ENCODE results near the gene TNIK. TPM values are rescaled to one million over a fixed set of nuclear protein-coding genes. Genes with fewer than 3 reads are reported as not detected.
A peak's percentile ranks its signal among the peaks of the same experiment; 100 is the strongest.

The TNIK gene
- polyA plus RNA-seq, 1 of the 3 experiments (the other 2 are of a cell fraction), result 19.4 TPM

DNA sequence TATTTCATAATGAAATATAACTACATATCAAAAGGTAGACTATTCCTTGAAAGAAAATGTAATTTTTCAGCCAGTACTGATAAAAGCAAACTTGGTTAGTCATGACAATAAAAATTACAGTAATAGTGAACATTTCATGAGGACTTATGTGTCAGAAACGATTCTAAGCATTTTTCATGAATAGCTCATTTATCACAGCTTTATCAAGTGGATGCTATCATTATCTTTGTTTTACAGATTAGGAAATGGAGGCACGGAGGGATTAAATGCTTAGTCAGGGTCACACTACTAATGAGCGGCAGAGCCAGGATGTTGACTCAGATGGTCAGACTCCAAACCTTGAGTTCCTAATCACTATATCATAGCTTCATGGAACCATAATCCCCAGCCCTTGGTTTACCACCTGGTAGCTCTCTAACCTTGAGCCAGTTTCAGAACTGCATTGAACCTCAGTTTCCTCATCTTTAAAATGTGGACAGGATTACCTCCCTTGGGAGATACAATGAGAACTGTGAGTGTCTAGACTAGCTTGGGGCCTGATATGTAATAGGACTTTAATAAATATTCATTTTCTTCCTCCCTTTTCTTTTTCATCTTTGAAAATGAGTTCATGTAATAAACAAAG is 85.4 kb downstream of the TNIK start:
- Histone ChIP-seq H3K4me2 (peak overlapping the region; percentile 30; the same call in 1 of the 2 replicates), H2AFZ (ENCODE audit: low read depth) (no peak overlapping the region), H3K9ac (peak overlapping the region; percentile 16; the same call in 1 of the 2 replicates), H3K9me3 (no peaks in the 10 kb centered on the region), H3K27ac (ENCODE audit: low read depth in 2 of 2, low read length in 1 of 2) (peak overlapping the region; percentile 39 to 78; a peak in 3 of 4 replicates), H3K79me2 (ENCODE audit: insufficient read depth) (peaks cover 74% of the 10 kb centered on the region), H3K9me2 (no peaks in the 10 kb centered on the region), H3K27me3 (ENCODE audit: insufficient read depth) (no peaks in the 10 kb centered on the region), H3K4me1 (ENCODE audit: control insufficient read depth in 1 of 2, insufficient read depth in 2 of 2, low read depth in 1 of 2, low read length in 1 of 2) (peaks cover 11 to 19% of the 10 kb centered on the region in 2 experiments), H4K20me1 (ENCODE audit: insufficient read depth) (no peaks in the 10 kb centered on the region), H3K4me3 (ENCODE audit: low read depth in 2 of 2, low read length in 1 of 2) (no peak overlapping the region), H3K36me3 (replicated peaks in 1 of 2; ENCODE audit: control insufficient read depth in 1 of 2, insufficient read depth in 2 of 2, low read length in 1 of 2) (no peaks in the 10 kb centered on the region), H3F3A (replicated peaks; ENCODE audit: insufficient read depth) (peaks cover 25% of the 10 kb centered on the region)
- ChIA-PET CTCF (interaction anchor here (1.1 kb wide), 1 partner anchor 14 kb away, joined by 3 read pairs; no protein-coding TSS in a partner anchor), POLR2A (no interaction called here)
- 14% methylated on average over 3 of the region's 3 CpGs for WGBS (ENCODE audit: low lambda C conversion rate)
- no peak for DNase-seq
- TF ChIP-seq FOXJ3 (CRISPR knock-in tag; IDR thresholded peaks at IDR 0.05) (no peak), SIN3A (IDR thresholded peaks at IDR 0.05; ENCODE audit: borderline replicate concordance, low read depth, low read length) (no peak), USF2 (IDR thresholded peaks at IDR 0.05; ENCODE audit: borderline replicate concordance, low read depth, low read length) (no peak), GATA2 (CRISPR knock-in tag; IDR thresholded peaks at IDR 0.05) (no peak), YY1 (IDR thresholded peaks at IDR 0.05; ENCODE audit: low read depth) (no peak), EP300 (IDR thresholded peaks at IDR 0.05; ENCODE audit: borderline replicate concordance in 1 of 2, low read depth in 1 of 2, low read length in 1 of 2) (peak in 1 of 2 experiments; percentile 84; a peak in 2 of 4 replicates), TEAD4 (IDR thresholded peaks at IDR 0.05; ENCODE audit: borderline replicate concordance, insufficient read depth) (no peak), POLR2AphosphoS5 (IDR thresholded peaks at IDR 0.05; ENCODE audit: low read depth, low read length) (no peak), REST (IDR thresholded peaks at IDR 0.05; ENCODE audit: low read depth, low read length) (no peak), JUND (IDR thresholded peaks at IDR 0.05) (peak; percentile 82), NRF1 (IDR thresholded peaks at IDR 0.05; ENCODE audit: low read depth, low read length) (no peak), RAD21 (IDR thresholded peaks at IDR 0.05; ENCODE audit: low read length) (no peak), GABPA (IDR thresholded peaks at IDR 0.05; ENCODE audit: low read depth) (no peak), CTCF (IDR thresholded peaks at IDR 0.05) (no peak), SMC3 (IDR thresholded peaks at IDR 0.05; ENCODE audit: low read depth, low read length) (no peak), IRF3 (IDR thresholded peaks at IDR 0.05; ENCODE audit: low read depth, low read length) (no peak), RXRA (IDR thresholded peaks at IDR 0.05; ENCODE audit: borderline replicate concordance, low read depth) (no peak), FOSL2 (IDR thresholded peaks at IDR 0.05; ENCODE audit: borderline replicate concordance, low read depth) (peak; percentile 78), TCF12 (IDR thresholded peaks at IDR 0.05) (peak; percentile 79)
- TF ChIP-seq, protein P1, sequence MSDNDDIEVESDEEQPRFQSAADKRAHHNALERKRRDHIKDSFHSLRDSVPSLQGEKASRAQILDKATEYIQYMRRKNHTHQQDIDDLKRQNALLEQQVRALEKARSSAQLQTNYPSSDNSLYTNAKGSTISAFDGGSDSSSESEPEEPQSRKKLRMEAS (IDR thresholded peaks at IDR 0.05; ENCODE audit: low read depth), result peak; percentile 35; the same call in 1 of the 2 replicates
- TF ChIP-seq, protein P2, sequence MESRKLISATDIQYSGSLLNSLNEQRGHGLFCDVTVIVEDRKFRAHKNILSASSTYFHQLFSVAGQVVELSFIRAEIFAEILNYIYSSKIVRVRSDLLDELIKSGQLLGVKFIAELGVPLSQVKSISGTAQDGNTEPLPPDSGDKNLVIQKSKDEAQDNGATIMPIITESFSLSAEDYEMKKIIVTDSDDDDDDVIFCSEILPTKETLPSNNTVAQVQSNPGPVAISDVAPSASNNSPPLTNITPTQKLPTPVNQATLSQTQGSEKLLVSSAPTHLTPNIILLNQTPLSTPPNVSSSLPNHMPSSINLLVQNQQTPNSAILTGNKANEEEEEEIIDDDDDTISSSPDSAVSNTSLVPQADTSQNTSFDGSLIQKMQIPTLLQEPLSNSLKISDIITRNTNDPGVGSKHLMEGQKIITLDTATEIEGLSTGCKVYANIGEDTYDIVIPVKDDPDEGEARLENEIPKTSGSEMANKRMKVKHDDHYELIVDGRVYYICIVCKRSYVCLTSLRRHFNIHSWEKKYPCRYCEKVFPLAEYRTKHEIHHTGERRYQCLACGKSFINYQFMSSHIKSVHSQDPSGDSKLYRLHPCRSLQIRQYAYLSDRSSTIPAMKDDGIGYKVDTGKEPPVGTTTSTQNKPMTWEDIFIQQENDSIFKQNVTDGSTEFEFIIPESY (IDR thresholded peaks at IDR 0.05; ENCODE audit: borderline replicate concordance, low read depth), result no peak
- TF ChIP-seq, protein P3, sequence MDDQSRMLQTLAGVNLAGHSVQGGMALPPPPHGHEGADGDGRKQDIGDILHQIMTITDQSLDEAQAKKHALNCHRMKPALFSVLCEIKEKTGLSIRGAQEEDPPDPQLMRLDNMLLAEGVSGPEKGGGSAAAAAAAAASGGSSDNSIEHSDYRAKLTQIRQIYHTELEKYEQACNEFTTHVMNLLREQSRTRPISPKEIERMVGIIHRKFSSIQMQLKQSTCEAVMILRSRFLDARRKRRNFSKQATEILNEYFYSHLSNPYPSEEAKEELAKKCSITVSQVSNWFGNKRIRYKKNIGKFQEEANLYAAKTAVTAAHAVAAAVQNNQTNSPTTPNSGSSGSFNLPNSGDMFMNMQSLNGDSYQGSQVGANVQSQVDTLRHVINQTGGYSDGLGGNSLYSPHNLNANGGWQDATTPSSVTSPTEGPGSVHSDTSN (IDR thresholded peaks at IDR 0.05), result peak; percentile 74
